Erythroblast (primary cell): ENCODE data around the gene SYNPO2.

ENCODE experiments used
- GATA1 ChIP-seq: IDR thresholded peaks from 2 replicates; pipeline ENCODE4 v1.6.1; 2011; ENCODE audit warnings: low read depth, mild to moderate bottlenecking, control low read depth, low read length, moderate library complexity
- POLR2A ChIP-seq: IDR thresholded peaks from 2 replicates; pipeline ENCODE4 v1.6.1; 2011; ENCODE audit warnings: mild to moderate bottlenecking, low read length

DNA sequence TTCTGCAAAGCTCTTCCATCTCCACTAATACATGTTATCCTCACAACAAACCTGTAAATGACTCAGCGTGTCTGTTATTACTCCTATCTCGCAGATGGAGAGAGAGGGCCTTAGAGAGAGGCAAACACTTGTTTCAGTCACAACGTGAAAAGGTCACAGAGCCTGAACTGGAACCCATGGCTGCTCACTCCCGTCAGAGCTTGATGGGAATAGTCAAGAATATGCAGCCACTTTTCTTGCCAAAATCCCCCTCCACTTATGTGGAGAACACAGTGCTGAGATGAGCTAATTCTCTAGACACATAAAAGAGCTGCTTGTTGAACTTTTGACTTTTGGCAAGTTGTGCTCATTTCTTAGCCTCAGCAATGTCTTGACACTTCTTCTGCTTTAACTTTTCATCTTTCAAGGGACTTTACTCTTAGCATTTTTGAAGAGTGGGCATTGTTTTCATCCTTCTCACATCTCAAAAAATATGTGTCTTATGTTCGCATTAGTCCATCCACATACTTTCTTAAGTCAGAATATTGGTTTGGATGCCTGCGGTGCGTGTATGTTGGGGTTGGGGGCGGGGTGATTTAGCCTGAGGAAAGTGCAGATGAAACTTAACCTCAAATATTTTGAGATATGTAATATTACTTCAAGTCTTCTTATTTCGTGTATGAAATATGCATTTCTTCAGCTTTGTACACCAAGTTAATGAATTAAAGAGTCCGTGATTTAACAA lies 69.2 kb downstream of the SYNPO2 start:
- no peak for TF ChIP-seq POLR2A
- TF ChIP-seq GATA1, result no peak
